Thoracic aorta (tissue), 2 donors: ENCODE data around the gene SPATA25. TPM values are rescaled to one million over a fixed set of nuclear protein-coding genes. Genes with fewer than 3 reads are reported as not detected.

ENCODE experiments used
- ATAC-seq: fragments of 150-250 bp; one replicate; pipeline ENCODE4 v1.8.0; 2017; ENCODE audit warnings: low read depth; ENCODE audit not compliant: insufficient number of reproducible peaks, low FRiP score
- DNase-seq: peaks from one replicate; pipeline ENCODE4 v3.0.0-alpha.2; 2020; ENCODE audit warnings: low spot score
- H3K27ac ChIP-seq, 2 donors: fragments of 200-600 bp; sonication (generic); 1 replicate in 1 of 2; 2 replicates in 1 of 2; pipeline ENCODE4 v1.5.1; 2016; ENCODE audit warnings: mild to moderate bottlenecking in 2 of 2, moderate library complexity in 2 of 2
- H3K27me3 ChIP-seq: fragments of 200-600 bp; sonication (generic); replicated peaks from 2 replicates; pipeline ENCODE4 v1.6.0; 2016; ENCODE audit warnings: mild to moderate bottlenecking; ENCODE audit not compliant: insufficient read depth
- H3K36me3 ChIP-seq: fragments of 200-600 bp; sonication (generic); one replicate; pipeline ENCODE4 v1.5.1; 2016
- H3K4me1 ChIP-seq, 2 donors: fragments of 200-600 bp; sonication (generic); 1 replicate in 1 of 2; 2 replicates in 1 of 2; pipeline versions ENCODE4 v1.5.1 to v1.6.0; 2016; ENCODE audit warnings: low read depth in 2 of 2, mild to moderate bottlenecking in 1 of 2; ENCODE audit not compliant: control insufficient read depth in 1 of 2
- H3K4me3 ChIP-seq: fragments of 200-600 bp; sonication (generic); 2 replicates; pipeline ENCODE4 v1.5.1; 2016; ENCODE audit warnings: mild to moderate bottlenecking
- H3K9me3 ChIP-seq: fragments of 200-600 bp; sonication (generic); 2 replicates; pipeline ENCODE4 v1.5.1; 2016
- total RNA-seq, 2 donors: library from RNA; depleted of rRNA; stranded (reverse); fragments of >200 nt; gene quantifications; one replicate each; pipeline versions ENCODE4 v1.1.0 to v1.2.3, GENCODE V29; 2016
- TF ChIP-seq, protein P1 (sequence below): fragments of 200-600 bp; sonication (generic); IDR thresholded peaks from one replicate; pipeline ENCODE4 v1.5.1; 2019; ENCODE audit warnings: antibody characterized with exemption

SPATA25 gene
- total RNA-seq, 2 donors from 2014 or later, result 16.6 to 16.7 TPM

DNA sequence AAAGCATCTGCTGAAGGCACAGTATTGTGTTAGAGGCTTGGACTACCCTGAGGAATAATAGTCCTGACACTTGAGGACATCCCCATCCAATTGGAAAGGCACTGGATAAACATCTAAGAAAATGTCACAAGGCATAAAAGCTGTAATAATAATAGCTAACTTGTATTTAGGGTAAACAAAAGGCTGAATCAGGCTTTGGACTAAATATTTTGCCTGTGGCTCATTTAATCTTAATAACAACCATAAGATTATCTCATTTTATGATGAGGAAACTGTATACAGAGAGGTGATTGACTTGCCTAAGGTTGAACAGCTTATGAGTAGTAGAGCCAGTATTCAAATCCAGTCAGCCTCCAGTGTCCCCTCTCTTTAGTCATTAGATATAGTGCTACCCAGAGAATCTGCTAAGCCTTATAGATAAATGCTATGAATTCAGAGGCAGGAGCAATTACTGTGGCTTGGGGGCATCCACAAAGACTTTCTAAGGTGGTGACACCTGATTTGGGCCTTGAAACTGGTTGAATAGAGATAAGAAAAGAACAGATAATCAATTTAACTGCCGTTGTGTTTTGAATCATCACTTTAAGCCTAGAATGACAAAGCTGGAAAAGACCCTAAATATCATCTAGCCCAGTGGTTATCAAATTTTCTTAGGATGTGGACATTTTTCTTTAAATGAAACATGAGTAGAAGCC is 13.9 kb downstream of the SPATA25 start:
- TF ChIP-seq, protein P1, sequence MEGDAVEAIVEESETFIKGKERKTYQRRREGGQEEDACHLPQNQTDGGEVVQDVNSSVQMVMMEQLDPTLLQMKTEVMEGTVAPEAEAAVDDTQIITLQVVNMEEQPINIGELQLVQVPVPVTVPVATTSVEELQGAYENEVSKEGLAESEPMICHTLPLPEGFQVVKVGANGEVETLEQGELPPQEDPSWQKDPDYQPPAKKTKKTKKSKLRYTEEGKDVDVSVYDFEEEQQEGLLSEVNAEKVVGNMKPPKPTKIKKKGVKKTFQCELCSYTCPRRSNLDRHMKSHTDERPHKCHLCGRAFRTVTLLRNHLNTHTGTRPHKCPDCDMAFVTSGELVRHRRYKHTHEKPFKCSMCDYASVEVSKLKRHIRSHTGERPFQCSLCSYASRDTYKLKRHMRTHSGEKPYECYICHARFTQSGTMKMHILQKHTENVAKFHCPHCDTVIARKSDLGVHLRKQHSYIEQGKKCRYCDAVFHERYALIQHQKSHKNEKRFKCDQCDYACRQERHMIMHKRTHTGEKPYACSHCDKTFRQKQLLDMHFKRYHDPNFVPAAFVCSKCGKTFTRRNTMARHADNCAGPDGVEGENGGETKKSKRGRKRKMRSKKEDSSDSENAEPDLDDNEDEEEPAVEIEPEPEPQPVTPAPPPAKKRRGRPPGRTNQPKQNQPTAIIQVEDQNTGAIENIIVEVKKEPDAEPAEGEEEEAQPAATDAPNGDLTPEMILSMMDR, result no peak
- Histone ChIP-seq H3K9me3 (no peaks in the 10 kb centered on the region), H3K36me3 (peaks cover 13% of the 10 kb centered on the region), H3K27me3 (no peaks in the 10 kb centered on the region), H3K4me3 (no peak overlapping the region), H3K4me1 (no peaks in the 10 kb centered on the region), H3K27ac (no peak overlapping the region)
- no peak for ATAC-seq
- no peak for DNase-seq

DNA sequence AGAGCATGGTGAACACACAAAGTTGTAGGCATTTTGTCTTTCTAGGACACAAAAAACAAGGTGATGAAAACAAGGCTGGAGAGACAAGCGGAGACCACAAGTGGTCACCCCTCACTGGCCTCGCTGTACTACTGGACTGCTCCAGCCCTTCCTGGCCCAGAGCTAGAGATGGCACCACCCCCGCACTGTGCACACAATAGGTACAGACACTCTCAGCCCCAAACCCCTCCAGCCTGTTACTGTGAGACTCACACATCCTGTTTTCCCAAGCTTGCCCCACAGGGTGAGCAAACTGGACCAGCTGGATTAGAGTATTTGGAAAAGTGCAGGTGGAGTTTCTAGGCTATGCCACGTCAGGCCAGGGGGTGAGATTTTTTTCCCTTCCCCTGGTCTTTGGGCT is 14.8 kb downstream of the SPATA25 start:
- TF ChIP-seq, protein P1, result no peak
- H3K27ac ChIP-seq, result no peak overlapping the region
- H3K9me3 ChIP-seq, result no peaks in the 10 kb centered on the region
- H3K36me3 ChIP-seq, result peaks cover 6% of the 10 kb centered on the region
- no peaks in the 10 kb centered on the region for H3K4me1 ChIP-seq
- H3K4me3 ChIP-seq, result no peak overlapping the region
- DNase-seq (no peak), ATAC-seq (no peak)
- H3K27me3 ChIP-seq, result no peaks in the 10 kb centered on the region

DNA sequence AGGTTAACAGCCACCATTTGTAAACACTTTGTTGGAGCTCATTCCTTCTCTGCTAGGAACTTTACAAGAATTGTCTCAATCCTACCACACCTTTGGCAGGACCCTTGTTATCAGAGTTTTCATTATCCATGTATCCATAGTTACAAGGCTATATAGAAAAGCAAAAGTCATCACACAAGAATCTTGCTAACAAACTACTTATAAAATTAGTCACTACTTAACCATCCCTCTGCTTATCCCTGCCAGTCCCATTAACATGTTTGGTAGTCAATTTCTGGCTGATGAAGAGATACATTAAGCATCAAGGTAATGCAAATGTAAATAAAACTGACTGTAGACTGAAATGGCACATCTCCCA is 19.6 kb downstream of the SPATA25 start:
- no peaks in the 10 kb centered on the region for H3K36me3 ChIP-seq
- H3K4me3 ChIP-seq, result no peak overlapping the region
- no peak for DNase-seq
- H3K9me3 ChIP-seq, result no peaks in the 10 kb centered on the region
- TF ChIP-seq, protein P1, result no peak
- H3K27ac ChIP-seq, result no peak overlapping the region
- ATAC-seq, result no peak
- H3K4me1 ChIP-seq, result no peaks in the 10 kb centered on the region
- no peaks in the 10 kb centered on the region for H3K27me3 ChIP-seq

- TF ChIP-seq, protein P1, result no peak
- Histone ChIP-seq H3K27ac (no peak overlapping the region), H3K4me1 (no peaks in the 10 kb centered on the region), H3K36me3 (no peaks in the 10 kb centered on the region), H3K27me3 (no peaks in the 10 kb centered on the region), H3K9me3 (no peaks in the 10 kb centered on the region), H3K4me3 (no peak overlapping the region)
- DNase-seq (no peak), ATAC-seq (no peak)
Measured at GRCh38 chr20:45867136-45867818, 20.1 kb downstream of the SPATA25 start.

- TF ChIP-seq, protein P1, result no peak
- H3K36me3 ChIP-seq, result no peaks in the 10 kb centered on the region
- H3K4me3 ChIP-seq, result no peak overlapping the region
- H3K9me3 ChIP-seq, result no peaks in the 10 kb centered on the region
- H3K4me1 ChIP-seq, result no peaks in the 10 kb centered on the region
- DNase-seq (no peak), ATAC-seq (no peak)
- no peaks in the 10 kb centered on the region for H3K27me3 ChIP-seq
- H3K27ac ChIP-seq, result no peak overlapping the region
Measured at GRCh38 chr20:45866454-45866853, 21.0 kb downstream of the SPATA25 start.
